K562 (cell line): ENCODE measurements around the gene VEGFA. TPM values are rescaled to one million over a fixed set of nuclear protein-coding genes. Genes with fewer than 3 reads are reported as not detected.
A peak's percentile ranks its signal among the peaks of the same experiment; 100 is the strongest.

Experiments
- ATAC-seq: fragments of 200-7000 bp; cut with Tn5 transposase; 3 replicates; pipeline ENCODE4 v1.9.1; 2020; ENCODE audit warnings: moderate library complexity
- BruUV-seq: library from RNA; stranded (reverse); fragments of 400-500 nt; replicated peaks from 2 replicates; lab custom pipeline; 2021; lab: Mats Ljungman, UMichigan
- CTCF ChIA-PET: fragments of 300-600 bp; formaldehyde crosslinking; extraction: SDS; loops from one replicate; lab custom pipeline; 2021; ENCODE audit warnings: low intra/inter-chr PET ratio; lab: Yijun Ruan, JAX
- POLR2A ChIA-PET: fragments of 300-600, 350-650 bp; sonication (Branson Sonifier 250); formaldehyde crosslinking; extraction: SDS; loops from one replicate; lab custom pipeline; 2021; ENCODE audit warnings: antibody characterized with exemption, inconsistent platforms; lab: Yijun Ruan, JAX
- DNase-seq, 4 experiments: peaks; one replicate each; pipeline versions ENCODE4 v3.0.0 to v3.0.0-alpha.2; 2011 to 2018; ENCODE audit warnings: low spot score in 3 of 4, mixed read lengths in 3 of 4; ENCODE audit errors: extremely low read depth in 1 of 4
- FAIRE-seq: peaks from 2 replicates; lab custom pipeline; 2011; peaks lifted over from hg19 to GRCh38; lab: Jason Lieb, UNC
- H2AFZ ChIP-seq: 2 replicates; pipeline ENCODE4 v1.6.0; 2011; ENCODE audit warnings: low read depth, low read length, control low read depth, inconsistent platforms
- H3K27ac ChIP-seq: fragments of 200-600 bp; 3 replicates; pipeline ENCODE4 v1.8.0; 2011; ENCODE audit warnings: low read depth, mild to moderate bottlenecking, control low read depth, inconsistent platforms, low read length, moderate library complexity, mixed read lengths; ENCODE audit errors: extremely low read depth
- H3K27me3 ChIP-seq, 2 experiments: fragments of 300-600 bp in 1 of 2; 2 replicates in 1 of 2; 3 replicates in 1 of 2; pipeline versions ENCODE4 v1.6.0 to v1.8.0; 2011; ENCODE audit warnings: inconsistent platforms in 2 of 2, low read length in 2 of 2, mild to moderate bottlenecking in 1 of 2, mixed read lengths in 1 of 2, moderate library complexity in 1 of 2; ENCODE audit not compliant: control insufficient read depth in 2 of 2, insufficient read depth in 2 of 2
- H3K36me3 ChIP-seq: fragments of 300-600 bp; 3 replicates; pipeline ENCODE4 v1.8.0; 2011; ENCODE audit warnings: mild to moderate bottlenecking, low read length, inconsistent platforms; ENCODE audit not compliant: control insufficient read depth, insufficient read depth
- H3K4me1 ChIP-seq, 2 experiments: fragments of 200-600 bp in 1 of 2; replicated peaks in 1 of 2; 2 replicates in 1 of 2; 3 replicates in 1 of 2; pipeline versions ENCODE4 v1.5.1 to v1.8.0; 2011; ENCODE audit warnings: inconsistent platforms in 2 of 2, low read length in 2 of 2, mild to moderate bottlenecking in 1 of 2, mixed read lengths in 1 of 2, moderate library complexity in 1 of 2; ENCODE audit not compliant: control insufficient read depth in 2 of 2, insufficient read depth in 2 of 2
- H3K4me2 ChIP-seq: 2 replicates; pipeline ENCODE4 v1.6.1; 2011; ENCODE audit warnings: low read length, control low read depth, inconsistent platforms, mixed read lengths; ENCODE audit not compliant: insufficient read depth
- H3K4me3 ChIP-seq: fragments of 200-600 bp; sonication (generic), shearing (Covaris generic); 2 replicates; pipeline ENCODE4 v1.5.1; 2016; ENCODE audit warnings: control low read depth, inconsistent platforms
- H3K79me2 ChIP-seq: fragments of 200-600 bp; 3 replicates; pipeline ENCODE4 v1.8.0; 2011; ENCODE audit warnings: low read length, inconsistent platforms; ENCODE audit not compliant: control insufficient read depth, insufficient read depth
- H3K9ac ChIP-seq, 2 experiments: 2 replicates each; pipeline versions ENCODE4 v1.6.0 to v1.6.1; 2011; ENCODE audit warnings: low read depth in 2 of 2, low read length in 2 of 2, control low read depth in 1 of 2, inconsistent platforms in 1 of 2, mild to moderate bottlenecking in 1 of 2, mixed read lengths in 1 of 2; ENCODE audit not compliant: insufficient read depth in 1 of 2
- H3K9me1 ChIP-seq: one replicate; pipeline ENCODE4 v1.6.0; 2011; ENCODE audit warnings: inconsistent platforms, mild to moderate bottlenecking, low read length, moderate library complexity; ENCODE audit not compliant: control insufficient read depth, insufficient read depth
- H3K9me3 ChIP-seq: replicated peaks from 2 replicates; pipeline ENCODE4 v1.5.1; 2011; ENCODE audit warnings: low read depth, low read length, inconsistent platforms; ENCODE audit not compliant: control insufficient read depth, insufficient read depth
- H4K20me1 ChIP-seq: replicated peaks from 2 replicates; pipeline ENCODE4 v1.6.1; 2011; ENCODE audit warnings: low read length, inconsistent platforms, mixed read lengths; ENCODE audit not compliant: control insufficient read depth, insufficient read depth
- CREB1 ChIP-seq, 2 experiments: sonication (generic) in 1 of 2; formaldehyde crosslinking in 1 of 2; IDR thresholded peaks; 2 replicates each; pipeline versions ENCODE4 v1.6.1 to v1.8.0; 2012 to 2022; ENCODE audit warnings: inconsistent platforms in 1 of 2, mild to moderate bottlenecking in 1 of 2, missing genetic modification reagents in 1 of 2, moderate library complexity in 1 of 2
- CXXC5 ChIP-seq: fragments of 250-450 bp; sonication (Bioruptor Pico); IDR thresholded peaks from 2 replicates; pipeline ENCODE4 v1.8.0; 2022; ENCODE audit warnings: inconsistent platforms, mild to moderate bottlenecking, moderate library complexity
- DIDO1 ChIP-seq: fragments of 450-650 bp; IDR thresholded peaks from 2 replicates; pipeline ENCODE4 v1.6.1; 2016; ENCODE audit warnings: low read depth, missing biosample characterization, missing genetic modification characterization
- NFIC ChIP-seq: fragments of 450-650 bp; IDR thresholded peaks from 2 replicates; pipeline ENCODE4 v1.6.1; 2017; ENCODE audit warnings: mild to moderate bottlenecking, inconsistent platforms
- RAD21 ChIP-seq, 2 experiments: fragments of 250-450 bp in 1 of 2; fragments of 450-650 bp in 1 of 2; sonication (Bioruptor Pico) in 1 of 2; formaldehyde crosslinking in 1 of 2; IDR thresholded peaks in 1 of 2; conservative IDR thresholded peaks in 1 of 2; 2 replicates each; pipeline versions ENCODE4 v1.4.0 to v1.8.0; 2020 to 2022; ENCODE audit warnings: mild to moderate bottlenecking in 2 of 2, moderate library complexity in 1 of 2
- TBP ChIP-seq: optimal IDR thresholded peaks from 2 replicates; pipeline ENCODE3; 2011; ENCODE audit warnings: low read depth, low read length, improper control_type of control experiment
- TRIM24 ChIP-seq, 2 experiments: fragments of 450-650 bp; IDR thresholded peaks; 2 replicates each; pipeline ENCODE4 v1.6.1; 2016
- USF2 ChIP-seq: sonication (generic); formaldehyde crosslinking; IDR thresholded peaks from 2 replicates; pipeline ENCODE4 v1.5.0; 2020; ENCODE audit warnings: missing genetic modification reagents
- ZKSCAN3 ChIP-seq: fragments of 250-450 bp; sonication (Bioruptor Pico); IDR thresholded peaks from 2 replicates; pipeline ENCODE4 v1.4.0; 2020
- WGBS: fragments of 100-300 bp; shearing (Covaris generic); methylation state at CpG from one replicate; pipeline ENCODE4 v1.1.6; 2016; ENCODE audit warnings: low coverage, mixed read lengths; ENCODE audit not compliant: insufficient coverage; ENCODE audit errors: missing lambda C conversion rate; 5-methylcytosine and 5-hydroxymethylcytosine counted together
- in situ Hi-C: fragments of 300-500 bp; cut with MboI; formaldehyde crosslinking; loops from 4 replicates; pipeline ENCODE4 v1.15.0; 2018; ENCODE audit warnings: inconsistent platforms, mixed read lengths
- intact Hi-C: fragments of 100-400 bp; cut with micrococcal nuclease; formaldehyde crosslinking; loops from 2 replicates; pipeline ENCODE4 v1.14.2; 2022
- polyA plus RNA-seq, 8 experiments: library from polyadenylated mRNA; depleted of rRNA in 4 of 8; stranded (reverse) in 5 of 8; unstranded in 3 of 8; fragments of >200 nt; fragmentation: Nextera tagmentation in 2 of 8; fragmentation: Illumina TruSeq in 1 of 8; extraction: Ambion mirVana in 2 of 8; extraction: Trizol in 1 of 8; gene quantifications; 2 replicates each; pipeline versions ENCODE4 v1.2.1 to v1.2.3, GENCODE V29; 2011 to 2014; ENCODE audit warnings: inconsistent platforms in 1 of 8, missing spikeins in 1 of 8
- total RNA-seq, 7 experiments: library from RNA; depleted of rRNA in 6 of 7; stranded (reverse); fragments of >200 nt in 6 of 7; fragmentation: Illumina TruSeq in 2 of 7; extraction: Trizol in 2 of 7; gene quantifications; 2 replicates each; pipeline versions ENCODE4 v1.2.1 to v1.2.3, GENCODE V29; 2011 to 2021; ENCODE audit warnings: low replicate concordance in 1 of 7
- TF ChIP-seq, protein P1 (sequence below): sonication (generic); formaldehyde crosslinking; IDR thresholded peaks from 2 replicates; pipeline ENCODE4 v1.8.0; 2022; ENCODE audit warnings: missing genetic modification reagents, mild to moderate bottlenecking, borderline replicate concordance
- TF ChIP-seq, protein P2 (sequence below): sonication (generic); formaldehyde crosslinking; IDR thresholded peaks from 2 replicates; pipeline ENCODE4 v1.8.1; 2022; ENCODE audit warnings: missing genetic modification reagents

The VEGFA gene
- total and polyA plus RNA-seq, 9 of the 15 experiments (the other 6 are each of a cell fraction or from before 2014, with no cell fraction given) = 14.0 to 271 (median 124) TPM

GRCh38 chr6:43739642-43740091, 30.3 kb upstream of the VEGFA start (continued):
- TF ChIP-seq CREB1 (IDR thresholded peaks at IDR 0.05) (no peak), CREB1 (CRISPR knock-in tag; IDR thresholded peaks at IDR 0.05) (0 out of 2 replicates have a peak, but pooled peaks have one; percentile 22), TRIM24 (IDR thresholded peaks at IDR 0.05) (peak in 1 of 2 experiments; percentile 59; a peak in 2 of 4 replicates), CXXC5 (0 out of 2 replicates have a peak, but pooled peaks have one; percentile 0), DIDO1 (no peak), ZKSCAN3 (CRISPR knock-in tag) (no peak), NFIC (peak; percentile 91), RAD21 (CRISPR knock-in tag; conservative IDR thresholded peaks at IDR 0.05 in 1 of 2, IDR thresholded peaks at IDR 0.05 in 1 of 2) (peak in 1 of 2 experiments; percentile 24; a peak in 1 of 4 replicates)
- TF ChIP-seq, protein P1, sequence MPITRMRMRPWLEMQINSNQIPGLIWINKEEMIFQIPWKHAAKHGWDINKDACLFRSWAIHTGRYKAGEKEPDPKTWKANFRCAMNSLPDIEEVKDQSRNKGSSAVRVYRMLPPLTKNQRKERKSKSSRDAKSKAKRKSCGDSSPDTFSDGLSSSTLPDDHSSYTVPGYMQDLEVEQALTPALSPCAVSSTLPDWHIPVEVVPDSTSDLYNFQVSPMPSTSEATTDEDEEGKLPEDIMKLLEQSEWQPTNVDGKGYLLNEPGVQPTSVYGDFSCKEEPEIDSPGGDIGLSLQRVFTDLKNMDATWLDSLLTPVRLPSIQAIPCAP (CRISPR knock-in tag) = no peak

DNA sequence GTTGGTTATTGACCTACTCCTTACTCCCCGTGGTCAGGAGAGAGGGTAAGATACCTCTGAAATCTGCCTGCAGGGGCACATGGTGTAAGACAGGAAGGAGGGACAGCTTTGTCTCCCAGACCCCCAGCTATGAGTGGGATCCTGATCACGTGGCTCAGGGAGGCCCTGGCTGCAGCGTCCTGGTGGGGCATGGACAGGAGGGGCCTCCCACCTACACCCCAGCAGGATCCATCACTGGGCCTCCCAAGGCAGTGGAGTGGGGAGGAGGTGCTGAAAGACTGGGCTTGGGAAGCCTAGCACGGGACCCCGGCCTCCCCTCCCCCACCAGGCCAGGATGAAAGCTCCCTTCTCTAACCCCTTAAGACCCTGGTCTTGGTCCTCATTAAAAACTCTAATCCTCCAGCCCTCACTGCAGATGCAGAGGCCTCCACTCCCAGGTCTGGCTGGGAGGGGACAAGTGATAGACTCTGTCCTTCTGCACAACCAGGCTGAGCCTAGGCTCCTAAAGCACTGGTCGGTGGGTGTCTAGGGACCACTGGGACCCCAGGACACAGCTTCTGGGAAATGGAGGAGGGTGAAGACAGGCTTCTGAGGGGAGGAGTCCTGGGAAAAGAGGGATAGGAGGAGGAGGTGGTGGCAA, 29.6 kb upstream of the VEGFA start:
- Histone ChIP-seq H3K27ac (no peak overlapping the region), H3K4me3 (no peak overlapping the region), H3K9ac (peak overlapping the region in 1 of 2 experiments; percentile 23; a peak in 1 of 4 replicates), H3K9me1 (peaks cover 7% of the 10 kb centered on the region), H3K4me1 (peaks cover 32 to 33% of the 10 kb centered on the region in 2 experiments; a peak in 4 of 5 replicates), H3K36me3 (no peaks in the 10 kb centered on the region), H3K79me2 (no peaks in the 10 kb centered on the region), H2AFZ (no peak overlapping the region), H4K20me1 (no peaks in the 10 kb centered on the region), H3K27me3 (no peaks in the 10 kb centered on the region; a peak in 1 of 5 replicates), H3K4me2 (no peak overlapping the region), H3K9me3 (no peaks in the 10 kb centered on the region)
- DNase-seq (no peak), FAIRE-seq (no peak), ATAC-seq (no peak)
- TF ChIP-seq USF2 (CRISPR knock-in tag) (0 out of 2 replicates have a peak, but pooled peaks have one; percentile 14), TBP (peak; percentile 11)
- TF ChIP-seq, protein P2, sequence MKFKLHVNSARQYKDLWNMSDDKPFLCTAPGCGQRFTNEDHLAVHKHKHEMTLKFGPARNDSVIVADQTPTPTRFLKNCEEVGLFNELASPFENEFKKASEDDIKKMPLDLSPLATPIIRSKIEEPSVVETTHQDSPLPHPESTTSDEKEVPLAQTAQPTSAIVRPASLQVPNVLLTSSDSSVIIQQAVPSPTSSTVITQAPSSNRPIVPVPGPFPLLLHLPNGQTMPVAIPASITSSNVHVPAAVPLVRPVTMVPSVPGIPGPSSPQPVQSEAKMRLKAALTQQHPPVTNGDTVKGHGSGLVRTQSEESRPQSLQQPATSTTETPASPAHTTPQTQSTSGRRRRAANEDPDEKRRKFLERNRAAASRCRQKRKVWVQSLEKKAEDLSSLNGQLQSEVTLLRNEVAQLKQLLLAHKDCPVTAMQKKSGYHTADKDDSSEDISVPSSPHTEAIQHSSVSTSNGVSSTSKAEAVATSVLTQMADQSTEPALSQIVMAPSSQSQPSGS (CRISPR knock-in tag) = no peak
- intact Hi-C loops (no loop called here), in situ Hi-C loops (no loop called here)
- POLR2A ChIA-PET = interaction anchor here (1.1 kb wide), 2 partner anchors 12 to 111 kb away, joined by 3 to 5 read pairs; partner anchors contain the start of gene GTPBP2
- CTCF ChIA-PET = no interaction called here
- WGBS = 28% methylated on average over 6 of the region's 6 CpGs
- BruUV-seq = no TSS peak
